DMS53 (cell line): Measurements from ENCODE around the gene EYA3.
"Not testable (repeated sequence)": the region's sequence is repeated elsewhere in the genome, so short reads cannot be mapped to it uniquely, and the experiment has no call there.

Experiments used
- DNase-seq: peaks from one replicate; lab custom pipeline; 2025; lab: John Stamatoyannopoulos, UW

The EYA3 gene

DNA sequence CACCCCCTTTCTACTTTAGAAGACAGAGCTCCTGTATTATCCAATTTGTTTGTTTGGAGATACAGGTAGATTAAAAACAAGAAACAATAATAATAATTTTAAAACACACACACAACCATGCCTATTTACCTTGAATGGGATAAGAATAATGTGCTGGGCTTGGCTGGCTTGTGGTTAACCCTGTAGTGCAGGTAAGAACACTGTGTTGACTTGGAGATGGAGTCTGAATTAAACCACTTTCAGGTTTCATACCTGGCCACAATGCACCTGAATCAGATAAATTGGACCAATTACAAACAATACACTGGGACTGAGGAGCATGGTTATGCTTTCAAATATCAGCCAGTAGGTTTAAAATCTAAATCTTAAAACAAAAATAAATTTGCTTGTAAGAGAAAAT lies 60.8 kb downstream of the EYA3 start:
- DNase-seq = no peak

- DNase-seq = no peak
Observed at GRCh38 chr1:28027238-28027637, 61.2 kb downstream of the EYA3 start.

DNA sequence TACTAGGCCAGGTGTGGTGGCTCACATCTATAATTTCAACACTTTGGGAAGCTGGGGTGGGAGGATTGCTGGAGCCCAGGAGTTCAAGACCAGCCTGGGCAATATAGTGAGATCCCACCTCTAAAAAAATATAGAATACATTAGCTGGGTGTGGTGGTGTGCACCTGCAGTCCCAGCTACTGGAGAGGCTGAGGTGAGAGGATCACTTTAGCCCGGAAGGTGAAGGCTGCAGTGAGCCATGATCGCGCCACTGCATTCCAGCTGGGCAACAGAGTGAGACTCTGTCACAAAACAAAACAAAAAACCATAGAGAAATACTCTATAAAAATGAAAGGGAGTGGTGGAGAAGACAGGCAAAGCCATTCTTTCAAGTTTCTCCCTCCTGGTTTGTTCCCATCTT lies 62.1 kb downstream of the EYA3 start:
- no peak for DNase-seq

DNA sequence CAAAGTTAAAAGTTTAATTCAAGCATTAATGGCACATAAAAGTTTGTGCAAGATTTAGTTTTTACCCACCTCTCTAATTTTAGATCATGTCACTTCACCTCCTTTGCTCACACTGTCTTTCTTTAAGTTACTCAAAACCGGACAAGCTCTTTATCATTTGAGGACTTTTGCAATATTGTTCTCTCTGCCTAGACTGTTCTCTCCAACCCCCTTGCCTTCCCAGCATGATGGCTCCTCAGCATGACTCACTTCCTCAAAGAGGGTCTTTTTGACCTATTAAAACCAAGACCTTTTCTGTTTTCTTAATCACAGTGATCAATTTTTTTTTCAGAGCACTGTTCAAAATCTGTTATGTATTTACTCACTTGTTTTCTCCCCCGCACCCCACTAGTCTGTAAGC lies 67.3 kb downstream of the EYA3 start:
- DNase-seq = no peak

DNA sequence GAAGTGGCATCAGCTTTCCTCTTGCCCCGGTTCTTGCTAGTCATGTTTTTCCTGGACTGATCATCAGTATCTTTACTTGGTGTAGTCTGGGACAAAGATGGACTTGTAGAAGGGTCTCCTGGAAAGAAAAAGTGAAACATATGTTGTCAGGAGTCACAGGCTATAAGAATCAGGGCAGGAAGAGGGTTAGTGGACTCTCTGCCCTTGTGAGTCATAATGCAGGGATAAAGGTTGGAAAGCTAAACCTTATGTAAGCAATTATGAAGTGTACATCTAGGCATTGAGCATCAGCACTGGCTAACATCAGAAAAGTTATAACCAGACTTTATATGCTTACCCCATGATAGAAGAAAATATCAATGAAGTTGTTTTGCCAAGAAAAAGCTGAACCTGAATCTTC lies 77.4 kb downstream of the EYA3 start:
- no peak for DNase-seq

GRCh38 chr1:28003117-28003516 lies 85.3 kb downstream of the EYA3 start:
- not testable (repeated sequence) for DNase-seq

DNA sequence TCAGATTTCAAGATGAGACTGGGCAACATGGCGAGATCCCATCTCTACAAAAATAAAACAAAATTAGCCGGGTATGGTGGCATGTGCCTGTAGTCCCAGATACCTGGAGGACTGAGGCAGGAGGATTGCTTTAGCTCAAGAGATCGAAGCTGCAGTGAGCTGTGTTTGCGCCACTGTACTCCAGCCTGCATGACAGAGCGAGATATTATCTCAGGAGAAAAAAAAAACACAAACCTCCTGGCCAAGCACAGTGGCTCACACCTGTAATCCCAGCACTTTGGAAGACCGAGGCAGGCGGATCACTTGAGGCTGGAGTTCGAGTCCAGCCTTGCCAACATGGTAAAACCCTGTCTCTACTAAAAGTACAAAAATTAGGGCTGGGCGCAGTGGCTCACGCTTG lies 85.8 kb downstream of the EYA3 start:
- no peak for DNase-seq

DNA sequence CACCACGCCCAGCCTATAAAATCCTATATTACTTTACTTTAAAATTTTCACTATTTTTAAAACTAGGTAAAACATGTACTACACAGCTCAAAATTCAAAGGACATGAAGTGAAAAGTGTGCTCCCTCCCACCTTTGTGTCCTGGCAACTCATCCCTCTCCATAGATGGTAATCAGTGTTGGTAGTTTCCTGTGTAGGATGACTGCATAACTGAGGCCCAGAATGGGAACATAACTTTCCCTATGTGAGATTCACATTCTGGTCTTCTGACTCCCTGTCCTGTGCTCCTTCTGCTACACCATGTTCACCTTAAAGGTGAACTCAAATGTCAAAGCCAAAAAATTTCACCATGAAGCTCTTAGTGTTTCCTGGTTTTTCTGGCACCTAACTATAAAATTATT lies 89.4 kb downstream of the EYA3 start:
- DNase-seq = no peak

- not testable (repeated sequence) for DNase-seq
Observed at GRCh38 chr1:27994526-27994925, 93.9 kb downstream of the EYA3 start.

- DNase-seq = no peak
Observed at GRCh38 chr1:27994060-27994459, 94.3 kb downstream of the EYA3 start.

DNA sequence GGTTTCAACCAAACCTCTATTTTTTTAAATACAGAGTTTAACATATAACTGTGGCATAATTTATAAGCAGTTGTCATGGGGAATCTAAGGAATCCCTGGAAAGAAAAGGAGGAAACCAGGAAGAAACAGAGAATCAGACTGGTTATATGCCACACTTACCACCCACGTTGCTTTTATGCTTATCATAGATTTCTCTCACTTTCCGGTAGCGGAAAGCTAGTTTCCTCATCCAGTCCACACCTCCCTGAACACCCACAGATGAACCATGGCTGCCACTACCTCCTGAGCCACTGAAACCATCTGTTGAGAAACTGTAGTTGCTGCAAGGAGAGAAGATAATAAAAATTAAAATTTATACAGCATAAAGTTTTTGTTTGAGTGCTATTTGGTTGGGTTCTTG lies 95.2 kb downstream of the EYA3 start:
- no peak for DNase-seq

DNA sequence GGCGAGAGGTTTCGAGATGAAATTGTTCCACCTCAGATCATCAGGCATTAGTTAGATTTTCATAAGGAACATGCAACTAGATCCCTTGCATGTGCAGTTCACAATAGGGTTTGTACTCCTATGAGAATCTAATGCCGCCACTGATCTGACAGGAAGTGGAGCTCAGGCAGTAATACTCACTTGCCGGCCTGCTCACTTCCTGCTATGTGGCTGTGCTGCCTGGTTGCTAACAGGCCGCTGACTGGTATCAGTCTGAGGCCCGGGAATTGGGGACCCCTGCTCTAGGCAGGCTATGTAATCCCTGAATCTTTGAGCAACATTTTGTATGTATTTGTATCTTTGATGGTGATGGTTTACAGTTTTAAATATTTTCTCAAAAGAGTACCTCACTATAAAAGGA lies 96.1 kb downstream of the EYA3 start:
- DNase-seq = no peak

GRCh38 chr1:27990920-27991537 lies 97.4 kb downstream of the EYA3 start:
- no peak for DNase-seq

DNA sequence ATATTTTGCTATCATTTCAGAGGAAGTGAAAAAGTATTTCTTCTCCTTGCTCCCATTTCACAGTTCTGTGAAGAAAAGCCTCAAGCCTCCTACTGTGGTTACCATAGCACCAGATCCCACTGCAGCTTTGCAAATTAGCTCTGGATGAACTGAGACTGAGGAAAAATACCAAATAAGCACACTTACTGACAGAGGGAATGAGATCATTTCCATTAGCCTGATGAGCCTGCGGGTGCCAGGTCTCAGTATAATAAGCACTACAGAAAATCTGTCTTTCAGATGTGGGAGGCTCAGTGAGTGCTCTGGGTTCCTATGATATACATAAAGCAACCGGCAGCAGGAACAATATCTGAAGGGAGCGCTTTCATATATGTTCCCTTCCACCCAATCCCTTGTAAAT lies 107.3 kb downstream of the EYA3 start:
- DNase-seq = no peak

- no peak for DNase-seq
Observed at GRCh38 chr1:27980216-27980845, 108.1 kb downstream of the EYA3 start.

DNA sequence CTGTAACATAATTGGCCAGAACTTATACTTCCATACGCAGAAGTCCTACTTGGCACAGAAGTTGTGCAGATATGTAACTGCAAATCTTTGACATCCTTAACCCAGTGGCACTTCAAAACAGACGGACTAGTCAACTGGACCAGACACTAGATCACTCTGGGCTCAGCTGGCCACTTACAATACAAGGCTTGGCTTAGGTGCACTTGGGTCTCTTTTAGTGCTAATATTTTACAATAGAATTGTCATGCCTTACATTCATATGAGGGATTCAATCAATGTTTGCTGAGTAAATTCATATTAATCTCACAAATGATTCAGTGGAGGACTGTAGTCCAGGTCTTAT lies 108.6 kb downstream of the EYA3 start:
- DNase-seq = no peak

DNA sequence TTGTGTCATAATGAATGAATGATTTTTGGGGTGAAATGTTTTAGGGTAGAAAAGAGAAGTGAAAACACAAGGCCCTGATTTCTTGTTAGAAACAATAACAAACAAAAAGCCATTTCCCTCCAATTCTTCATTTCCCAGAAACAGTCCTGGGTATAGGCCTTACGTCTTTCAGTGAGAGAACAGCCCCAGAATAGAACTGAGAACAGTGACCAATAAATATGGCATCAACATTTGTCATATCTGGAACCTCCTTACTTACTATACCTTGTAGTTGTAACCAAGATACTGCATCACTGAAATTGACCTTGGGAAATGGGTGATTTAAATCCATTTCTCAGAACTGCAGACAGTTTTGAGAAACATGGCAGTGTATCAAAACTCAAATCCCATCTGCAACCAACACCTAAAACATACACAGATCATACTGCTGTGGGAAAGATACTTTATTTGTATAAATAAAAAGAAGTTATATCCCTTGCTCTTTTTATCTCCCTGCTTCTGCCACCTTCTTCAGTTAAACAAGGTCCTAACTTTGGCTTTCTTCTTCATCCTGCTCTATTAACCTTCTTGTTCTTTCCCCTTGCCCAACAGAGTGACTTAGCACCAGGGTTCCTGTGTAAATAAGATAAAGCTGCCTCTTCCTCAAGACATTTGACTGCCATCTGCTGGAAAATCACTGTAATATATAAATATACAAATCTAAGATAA lies 109.1 kb downstream of the EYA3 start:
- peak; percentile 68 for DNase-seq

DNA sequence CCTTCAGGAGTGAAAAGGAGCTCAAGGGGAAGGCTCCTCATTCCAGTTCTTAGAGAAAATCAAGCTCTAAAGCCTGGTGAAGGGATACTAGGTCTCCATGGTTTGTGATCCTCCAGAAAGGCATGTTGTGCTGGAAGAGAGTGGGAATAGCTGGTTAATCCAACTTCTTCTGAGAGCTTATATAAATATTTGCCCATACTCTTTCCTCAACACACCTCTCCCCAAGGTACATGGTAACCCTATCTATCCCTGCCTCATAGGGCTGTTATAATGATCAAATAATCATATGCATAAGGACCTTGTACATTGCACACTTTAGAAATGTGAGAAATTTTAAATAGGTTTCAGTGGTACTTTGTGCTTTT lies 114.0 kb downstream of the EYA3 start:
- DNase-seq = peak; percentile 22

- DNase-seq = no peak
Observed at GRCh38 chr1:27973771-27974416, 114.5 kb downstream of the EYA3 start.

- no peak for DNase-seq
Observed at GRCh38 chr1:27972141-27972540, 116.3 kb downstream of the EYA3 start.

- no peak for DNase-seq
Observed at GRCh38 chr1:27971674-27972073, 116.7 kb downstream of the EYA3 start.

DNA sequence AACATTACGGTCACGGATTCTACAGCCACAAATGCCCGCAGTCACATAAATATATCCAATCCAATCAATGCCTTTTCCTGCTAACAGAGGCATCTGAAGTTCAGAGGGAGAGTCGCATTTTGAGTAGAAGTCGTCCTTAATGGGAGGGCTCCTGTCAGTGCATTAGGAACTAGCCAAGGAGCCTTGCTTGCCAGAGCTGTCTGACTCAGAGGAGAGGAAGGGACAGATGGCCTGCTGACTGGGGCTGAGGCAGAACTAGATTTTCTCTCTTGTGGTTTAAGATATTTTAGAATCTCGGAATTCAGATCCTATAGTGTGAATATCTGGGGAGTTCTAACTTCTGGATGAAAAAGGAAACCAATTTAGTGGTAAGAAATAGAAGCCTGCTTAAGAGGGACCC lies 118.0 kb downstream of the EYA3 start:
- no peak for DNase-seq

- no peak for DNase-seq
Observed at GRCh38 chr1:27968692-27969091, 119.7 kb downstream of the EYA3 start.
